ENCODE results near the gene EMC10.

Gene EMC10

GRCh38 chr19:50534478-50534877 is 58.2 kb downstream of the EMC10 start:
- H3K27ac ChIP-seq, result no peak overlapping the region
- no peak overlapping the region for H3K4me2 ChIP-seq
- H3K36me3 ChIP-seq (ENCODE audit: insufficient read depth), result no peaks in the 10 kb centered on the region
- H3K9ac ChIP-seq, result no peak overlapping the region
- peaks cover 50% of the 10 kb centered on the region; the same call in 1 of the 2 replicates for H3K27me3 ChIP-seq (ENCODE audit: insufficient read depth, low read depth)
- no peak overlapping the region for H3K4me3 ChIP-seq (IDR thresholded peaks at IDR 0.05; ENCODE audit: insufficient read depth, low read depth, low read length)
- no peaks in the 10 kb centered on the region for H4K20me1 ChIP-seq (ENCODE audit: insufficient read depth)
- TF ChIP-seq CTCF (conservative IDR thresholded peaks at IDR 0.05; ENCODE audit: low read depth, low read length), result no peak
- no peaks in the 10 kb centered on the region for H3K79me2 ChIP-seq (ENCODE audit: insufficient read depth, low read depth)
- no peaks in the 10 kb centered on the region for H3K4me1 ChIP-seq (ENCODE audit: low read depth, poor library complexity, severe bottlenecking)
- H2AFZ ChIP-seq (ENCODE audit: low read depth), result no peak overlapping the region

DNA sequence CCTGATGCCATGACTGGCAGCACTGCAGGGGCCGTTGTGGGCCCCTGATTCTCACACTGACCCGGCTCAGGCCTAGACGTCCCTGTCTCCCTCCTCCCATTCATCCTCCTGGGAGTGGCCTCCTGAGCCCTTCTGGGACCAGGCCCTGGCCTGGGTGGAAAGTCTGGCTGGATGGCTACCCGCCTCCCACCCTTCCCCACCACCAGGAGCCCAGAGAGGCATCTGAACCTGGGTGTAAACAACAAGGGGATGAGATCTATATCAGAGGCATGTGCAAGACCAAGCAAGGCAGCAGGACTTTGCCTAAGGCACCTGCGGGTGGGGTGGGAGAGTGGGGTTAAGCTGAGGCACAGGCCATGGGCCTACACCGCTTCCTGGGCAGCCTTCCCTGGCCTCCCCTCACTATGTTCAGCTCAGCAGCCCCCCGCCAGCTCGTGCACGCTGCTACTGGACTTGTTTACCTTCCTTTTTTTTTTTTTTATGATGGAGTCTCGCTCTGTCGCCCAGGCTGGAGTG is 59.4 kb downstream of the EMC10 start:
- no peak for TF ChIP-seq CTCF (conservative IDR thresholded peaks at IDR 0.05; ENCODE audit: low read depth, low read length)
- no peak overlapping the region for H3K27ac ChIP-seq
- no peak overlapping the region for H2AFZ ChIP-seq (ENCODE audit: low read depth)
- no peaks in the 10 kb centered on the region for H3K36me3 ChIP-seq (ENCODE audit: insufficient read depth)
- no peak overlapping the region for H3K4me2 ChIP-seq
- no peak overlapping the region for H3K4me3 ChIP-seq (IDR thresholded peaks at IDR 0.05; ENCODE audit: insufficient read depth, low read depth, low read length)
- H3K4me1 ChIP-seq (ENCODE audit: low read depth, poor library complexity, severe bottlenecking), result no peaks in the 10 kb centered on the region
- no peak overlapping the region for H3K9ac ChIP-seq
- no peaks in the 10 kb centered on the region for H4K20me1 ChIP-seq (ENCODE audit: insufficient read depth)
- H3K79me2 ChIP-seq (ENCODE audit: insufficient read depth, low read depth), result no peaks in the 10 kb centered on the region
- peaks cover 52% of the 10 kb centered on the region; the same call in 1 of the 2 replicates for H3K27me3 ChIP-seq (ENCODE audit: insufficient read depth, low read depth)

DNA sequence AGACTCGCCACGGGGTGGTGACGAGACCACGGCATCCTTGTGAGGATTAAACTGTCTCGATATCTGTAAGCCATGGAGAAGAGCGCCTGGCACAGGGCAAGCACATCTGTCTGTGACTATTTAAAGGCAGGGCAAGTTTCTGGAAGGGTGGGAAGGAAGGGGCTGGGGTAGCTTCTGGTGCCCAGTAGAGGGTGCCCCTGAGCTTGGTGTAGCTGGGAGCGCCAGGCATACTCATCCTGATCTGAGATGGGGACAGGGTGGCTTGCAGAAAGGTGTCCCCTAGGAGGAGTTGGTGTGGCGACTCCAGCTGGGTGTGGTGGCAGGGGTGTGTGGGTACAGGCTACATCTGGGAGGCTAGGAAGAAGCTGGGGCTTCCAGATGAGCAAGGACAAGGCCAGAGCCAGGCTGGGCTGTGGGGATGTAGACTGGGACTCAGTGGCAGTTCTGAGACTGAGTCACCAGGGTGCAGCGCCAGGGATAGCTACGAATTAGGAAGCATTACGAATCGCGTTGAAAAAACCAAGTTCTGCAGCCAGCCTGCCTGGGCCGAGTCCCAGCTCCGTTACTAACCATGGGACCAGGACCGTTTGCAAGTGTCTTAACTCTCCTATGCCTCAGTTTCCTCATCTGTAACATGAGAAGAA is 60.5 kb downstream of the EMC10 start:
- Histone ChIP-seq H4K20me1 (ENCODE audit: insufficient read depth) (no peaks in the 10 kb centered on the region), H3K4me1 (ENCODE audit: low read depth, poor library complexity, severe bottlenecking) (no peaks in the 10 kb centered on the region), H3K79me2 (ENCODE audit: insufficient read depth, low read depth) (no peaks in the 10 kb centered on the region), H2AFZ (ENCODE audit: low read depth) (no peak overlapping the region), H3K4me3 (IDR thresholded peaks at IDR 0.05; ENCODE audit: insufficient read depth, low read depth, low read length) (no peak overlapping the region), H3K9ac (no peak overlapping the region), H3K4me2 (no peak overlapping the region), H3K27me3 (ENCODE audit: insufficient read depth, low read depth) (peaks cover 59% of the 10 kb centered on the region), H3K27ac (no peak overlapping the region), H3K36me3 (ENCODE audit: insufficient read depth) (no peaks in the 10 kb centered on the region)
- no peak for TF ChIP-seq CTCF (conservative IDR thresholded peaks at IDR 0.05; ENCODE audit: low read depth, low read length)

GRCh38 chr19:50537306-50537685 is 61.0 kb downstream of the EMC10 start:
- Histone ChIP-seq H3K27me3 (ENCODE audit: insufficient read depth, low read depth) (peaks cover 62% of the 10 kb centered on the region), H3K27ac (no peak overlapping the region), H4K20me1 (ENCODE audit: insufficient read depth) (no peaks in the 10 kb centered on the region), H2AFZ (ENCODE audit: low read depth) (no peak overlapping the region), H3K9ac (no peak overlapping the region), H3K4me1 (ENCODE audit: low read depth, poor library complexity, severe bottlenecking) (no peaks in the 10 kb centered on the region), H3K36me3 (ENCODE audit: insufficient read depth) (no peaks in the 10 kb centered on the region), H3K79me2 (ENCODE audit: insufficient read depth, low read depth) (no peaks in the 10 kb centered on the region), H3K4me2 (no peak overlapping the region), H3K4me3 (IDR thresholded peaks at IDR 0.05; ENCODE audit: insufficient read depth, low read depth, low read length) (no peak overlapping the region)
- no peak for TF ChIP-seq CTCF (conservative IDR thresholded peaks at IDR 0.05; ENCODE audit: low read depth, low read length)

Measured in KMS-11 (cell line).